B cell (primary cell): Measurements from ENCODE around the gene KRT35.

Experiments
- EZH2 ChIP-seq: IDR thresholded peaks from 2 replicates; pipeline ENCODE4 v1.6.1; 2012; ENCODE audit warnings: borderline replicate concordance, low read depth, mild to moderate bottlenecking, moderate library complexity, low read length; ENCODE audit not compliant: insufficient read depth, poor library complexity, severe bottlenecking
- TF ChIP-seq, protein P1 (sequence below): fragments of 200-600 bp; IDR thresholded peaks from one replicate; pipeline ENCODE4 v1.8.0; 2022; ENCODE audit warnings: antibody characterized with exemption, mild to moderate bottlenecking

DNA sequence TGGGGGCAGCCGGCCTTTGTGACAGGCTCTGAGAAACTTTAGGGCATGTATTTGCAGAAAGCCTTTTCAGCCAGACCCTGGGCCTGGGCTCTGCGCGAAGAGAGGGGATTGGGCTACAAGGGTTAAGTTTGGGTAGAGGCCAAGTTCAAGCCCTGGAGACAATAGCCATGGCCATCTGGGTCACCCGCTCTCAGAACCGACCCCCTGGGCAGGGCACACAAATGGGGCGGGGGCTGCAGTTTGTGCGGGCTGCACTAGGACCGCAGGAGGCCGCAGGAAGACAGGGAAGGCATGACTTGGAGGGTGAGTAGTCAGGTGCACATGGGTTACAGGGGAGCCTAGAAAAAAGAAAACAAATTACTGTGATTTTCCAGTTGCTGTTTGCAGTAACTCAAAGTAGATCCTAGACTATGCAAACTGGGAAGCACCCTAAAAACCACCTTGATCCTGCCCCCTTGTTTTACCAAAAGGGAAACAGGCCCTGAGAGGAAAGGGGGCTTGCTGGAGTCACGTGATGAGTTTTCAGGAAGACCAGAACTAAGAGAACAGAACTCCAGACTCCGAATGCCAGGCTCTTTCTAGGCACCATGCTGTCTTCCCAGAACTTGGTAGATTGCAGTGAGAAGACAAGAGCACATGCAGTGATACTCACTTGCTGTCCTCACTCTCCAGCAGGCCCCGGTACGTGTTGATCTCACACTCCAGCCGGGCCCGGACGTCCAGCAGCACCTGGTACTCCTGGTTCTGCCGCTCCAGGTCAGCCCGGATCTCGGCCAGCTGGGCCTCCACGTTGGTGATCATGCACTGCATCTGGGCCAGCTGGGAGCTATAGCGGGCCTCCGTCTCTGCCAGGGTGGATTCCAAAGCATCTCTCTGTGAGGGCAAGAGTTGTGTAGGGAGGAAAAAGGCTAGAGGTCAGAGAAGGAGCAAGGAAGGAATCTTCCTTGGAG is 3.8 kb downstream of the KRT35 start:
- TF ChIP-seq, protein P1, sequence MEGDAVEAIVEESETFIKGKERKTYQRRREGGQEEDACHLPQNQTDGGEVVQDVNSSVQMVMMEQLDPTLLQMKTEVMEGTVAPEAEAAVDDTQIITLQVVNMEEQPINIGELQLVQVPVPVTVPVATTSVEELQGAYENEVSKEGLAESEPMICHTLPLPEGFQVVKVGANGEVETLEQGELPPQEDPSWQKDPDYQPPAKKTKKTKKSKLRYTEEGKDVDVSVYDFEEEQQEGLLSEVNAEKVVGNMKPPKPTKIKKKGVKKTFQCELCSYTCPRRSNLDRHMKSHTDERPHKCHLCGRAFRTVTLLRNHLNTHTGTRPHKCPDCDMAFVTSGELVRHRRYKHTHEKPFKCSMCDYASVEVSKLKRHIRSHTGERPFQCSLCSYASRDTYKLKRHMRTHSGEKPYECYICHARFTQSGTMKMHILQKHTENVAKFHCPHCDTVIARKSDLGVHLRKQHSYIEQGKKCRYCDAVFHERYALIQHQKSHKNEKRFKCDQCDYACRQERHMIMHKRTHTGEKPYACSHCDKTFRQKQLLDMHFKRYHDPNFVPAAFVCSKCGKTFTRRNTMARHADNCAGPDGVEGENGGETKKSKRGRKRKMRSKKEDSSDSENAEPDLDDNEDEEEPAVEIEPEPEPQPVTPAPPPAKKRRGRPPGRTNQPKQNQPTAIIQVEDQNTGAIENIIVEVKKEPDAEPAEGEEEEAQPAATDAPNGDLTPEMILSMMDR, result no peak
- TF ChIP-seq EZH2, result no peak
